HEK293 (cell line): ENCODE data around the gene SLAMF9.

Experiments used
- CTCF ChIA-PET: fragments of 350-600 bp; formaldehyde crosslinking; extraction: SDS; loops from one replicate; lab custom pipeline; 2021; ENCODE audit warnings: antibody characterized with exemption; lab: Yijun Ruan, JAX
- POLR2A ChIA-PET: fragments of 300-600 bp; formaldehyde crosslinking; extraction: SDS; loops from one replicate; lab custom pipeline; 2020; ENCODE audit warnings: antibody characterized with exemption, inconsistent platforms; lab: Yijun Ruan, JAX
- H3K27ac ChIP-seq: fragments of 200-500 bp; sonication (Bioruptor generic); 2 replicates; pipeline ENCODE4 v1.5.1; 2014; ENCODE audit warnings: low read depth, low read length, control low read depth, inconsistent platforms; ENCODE audit errors: extremely low read depth
- H3K36me3 ChIP-seq, 2 experiments: fragments of 200-500 bp in 1 of 2; sonication (Bioruptor generic) in 1 of 2; 1 replicate in 1 of 2; 2 replicates in 1 of 2; pipeline ENCODE4 v1.5.1; 2014 to 2017; ENCODE audit warnings: inconsistent platforms in 2 of 2, low read length in 2 of 2; ENCODE audit not compliant: control insufficient read depth in 2 of 2, insufficient read depth in 1 of 2
- H3K4me1 ChIP-seq: fragments of 200-500 bp; sonication (Bioruptor generic); 2 replicates; pipeline ENCODE4 v1.5.1; 2014; ENCODE audit warnings: mild to moderate bottlenecking, low read length, inconsistent platforms; ENCODE audit not compliant: control insufficient read depth, insufficient read depth
- H3K4me3 ChIP-seq: 2 replicates; pipeline ENCODE4 v1.5.1; 2011; ENCODE audit warnings: low read depth, mild to moderate bottlenecking, control low read depth, low read length, moderate library complexity
- H3K9me3 ChIP-seq: fragments of 200-500 bp; sonication (Bioruptor generic); 2 replicates; pipeline ENCODE4 v1.5.1; 2014; ENCODE audit warnings: low read depth, low read length, inconsistent platforms; ENCODE audit not compliant: control insufficient read depth, insufficient read depth
- KLF16 ChIP-seq: fragments of 450-650 bp; formaldehyde crosslinking; IDR thresholded peaks from 2 replicates; pipeline ENCODE4 v1.5.1; 2017; ENCODE audit warnings: missing biosample characterization, missing genetic modification characterization
- OSR2 ChIP-seq: fragments of 450-650 bp; formaldehyde crosslinking; IDR thresholded peaks from 2 replicates; pipeline ENCODE4 v1.5.1; 2016; ENCODE audit warnings: missing biosample characterization, missing genetic modification characterization
- REST ChIP-seq: fragments of 450-650 bp; formaldehyde crosslinking; IDR thresholded peaks from 2 replicates; pipeline ENCODE4 v1.5.1; 2016; ENCODE audit warnings: missing biosample characterization, missing genetic modification characterization
- SP2 ChIP-seq: fragments of 450-650 bp; formaldehyde crosslinking; IDR thresholded peaks from 2 replicates; pipeline ENCODE4 v1.5.1; 2016; ENCODE audit warnings: missing biosample characterization, missing genetic modification characterization
- TCF7L2 ChIP-seq: IDR thresholded peaks from 2 replicates; pipeline ENCODE4 v1.6.1; 2011; ENCODE audit warnings: low read depth, mild to moderate bottlenecking, inconsistent platforms, low read length, moderate library complexity, borderline replicate concordance
- ZBTB20 ChIP-seq: fragments of 450-650 bp; formaldehyde crosslinking; IDR thresholded peaks from 2 replicates; pipeline ENCODE4 v1.5.1; 2016; ENCODE audit warnings: missing biosample characterization, missing genetic modification characterization
- ZFHX2 ChIP-seq: fragments of 450-650 bp; formaldehyde crosslinking; conservative IDR thresholded peaks from 2 replicates; pipeline ENCODE4 v1.5.1; 2016; ENCODE audit warnings: missing biosample characterization, missing genetic modification characterization
- ZNF19 ChIP-seq: fragments of 450-650 bp; formaldehyde crosslinking; IDR thresholded peaks from 2 replicates; pipeline ENCODE4; 2016; ENCODE audit warnings: missing biosample characterization, missing genetic modification characterization, low read depth
- ZNF2 ChIP-seq: fragments of 450-650 bp; formaldehyde crosslinking; IDR thresholded peaks from 2 replicates; pipeline ENCODE4 v1.5.1; 2016; ENCODE audit warnings: missing biosample characterization, missing genetic modification characterization
- ZNF223 ChIP-seq: fragments of 450-650 bp; formaldehyde crosslinking; IDR thresholded peaks from 2 replicates; pipeline ENCODE4 v1.5.1; 2016; ENCODE audit warnings: missing biosample characterization, missing genetic modification characterization
- ZNF23 ChIP-seq: fragments of 450-650 bp; formaldehyde crosslinking; IDR thresholded peaks from 2 replicates; pipeline ENCODE4 v1.5.1; 2016; ENCODE audit warnings: missing biosample characterization, missing genetic modification characterization, borderline replicate concordance
- ZNF280C ChIP-seq: fragments of 450-650 bp; formaldehyde crosslinking; IDR thresholded peaks from 2 replicates; pipeline ENCODE4 v1.5.1; 2016; ENCODE audit warnings: missing biosample characterization, missing genetic modification characterization
- ZNF354C ChIP-seq: fragments of 450-650 bp; formaldehyde crosslinking; IDR thresholded peaks from 2 replicates; pipeline ENCODE4 v1.5.1; 2016; ENCODE audit warnings: missing biosample characterization, missing genetic modification characterization, low read depth, borderline replicate concordance
- ZNF366 ChIP-seq: fragments of 450-650 bp; formaldehyde crosslinking; conservative IDR thresholded peaks from 2 replicates; pipeline ENCODE4 v1.5.1; 2016; ENCODE audit warnings: missing biosample characterization, missing genetic modification characterization
- ZNF416 ChIP-seq: fragments of 450-650 bp; formaldehyde crosslinking; IDR thresholded peaks from 2 replicates; pipeline ENCODE4 v1.5.1; 2016; ENCODE audit warnings: missing biosample characterization, missing genetic modification characterization
- ZNF48 ChIP-seq: fragments of 450-650 bp; formaldehyde crosslinking; IDR thresholded peaks from 2 replicates; pipeline ENCODE4 v1.5.1; 2016; ENCODE audit warnings: missing biosample characterization, missing genetic modification characterization
- ZNF513 ChIP-seq: fragments of 450-650 bp; IDR thresholded peaks from 2 replicates; pipeline ENCODE4 v1.5.1; 2018; ENCODE audit warnings: missing biosample characterization, missing genetic modification characterization
- ZNF626 ChIP-seq: fragments of 450-650 bp; sonication (Bioruptor Pico); formaldehyde crosslinking; IDR thresholded peaks from 2 replicates; pipeline ENCODE4 v1.5.1; 2018; ENCODE audit warnings: missing biosample characterization, missing genetic modification characterization, inconsistent platforms
- ZNF692 ChIP-seq: fragments of 450-650 bp; formaldehyde crosslinking; IDR thresholded peaks from 2 replicates; pipeline ENCODE4 v1.5.1; 2016; ENCODE audit warnings: missing biosample characterization, missing genetic modification characterization
- ZNF792 ChIP-seq: fragments of 450-650 bp; formaldehyde crosslinking; IDR thresholded peaks from 2 replicates; pipeline ENCODE4 v1.5.1; 2016; ENCODE audit warnings: missing biosample characterization, missing genetic modification characterization
- ZNF830 ChIP-seq: fragments of 450-650 bp; IDR thresholded peaks from 2 replicates; pipeline ENCODE4 v1.5.0; 2018; ENCODE audit warnings: missing biosample characterization, missing genetic modification characterization, low read depth, mild to moderate bottlenecking, moderate library complexity
- ZSCAN30 ChIP-seq: fragments of 450-650 bp; IDR thresholded peaks from 2 replicates; pipeline ENCODE4 v1.5.1; 2018; ENCODE audit warnings: missing biosample characterization, mild to moderate bottlenecking, missing genetic modification characterization, moderate library complexity
- ZSCAN5A ChIP-seq: fragments of 450-650 bp; formaldehyde crosslinking; IDR thresholded peaks from 2 replicates; pipeline ENCODE4 v1.5.1; 2016; ENCODE audit warnings: missing biosample characterization, missing genetic modification characterization

SLAMF9 gene

GRCh38 chr1:159945483-159946241 lies 8.4 kb downstream of the SLAMF9 start, which contains the start of gene IGSF9:
IGSF9 (minus strand) TSS chr1:159945613; CDS start chr1:159943454, 2,159 bp downstream.
- ChIA-PET CTCF (interaction anchor here (0.5 to 10.8 kb wide), 23 partner anchors 9 to 814 kb away, joined by 3 to 87 read pairs (median 3); partner anchors contain the start of gene TAGLN2), POLR2A (interaction anchor here (0.8 to 4.1 kb wide), 6 partner anchors 12 to 62 kb away, joined by 3 to 25 read pairs (median 4); partner anchors contain the start of gene TAGLN2)
- H3K27ac ChIP-seq: no peak within 1 kb of the TSS; the same call in 1 of the 2 replicates
- no peaks in the 10 kb centered on the region for H3K4me1 ChIP-seq
- peak within 1 kb of the TSS; percentile 45 for H3K4me3 ChIP-seq
- no peaks in the 10 kb centered on the region for H3K9me3 ChIP-seq
- H3K36me3 ChIP-seq: no peaks in the 10 kb centered on the region
- TF ChIP-seq ZNF366: no peak
- no peak for TF ChIP-seq ZNF792 (tag by site-specific recombination)
- no peak for TF ChIP-seq ZNF23 (tag by site-specific recombination)
- TF ChIP-seq SP2 (tag by site-specific recombination): peak; percentile 91
- TF ChIP-seq TCF7L2: no peak
- TF ChIP-seq ZBTB20 (tag by site-specific recombination): peak; percentile 49
- TF ChIP-seq ZFHX2: peak; percentile 75
- peak; percentile 28; the same call in 1 of the 2 replicates for TF ChIP-seq ZSCAN30 (tag by site-specific recombination)
- TF ChIP-seq KLF16 (tag by site-specific recombination): peak; percentile 81
- no peak for TF ChIP-seq ZNF513
- no peak for TF ChIP-seq ZNF354C
- no peak for TF ChIP-seq REST (tag by site-specific recombination)
- TF ChIP-seq ZNF223: no peak
- no peak for TF ChIP-seq ZNF416 (tag by site-specific recombination)
- no peak for TF ChIP-seq ZSCAN5A (tag by site-specific recombination)
- TF ChIP-seq ZNF830 (tag by site-specific recombination): no peak
- TF ChIP-seq ZNF280C (tag by site-specific recombination): no peak
- no peak for TF ChIP-seq OSR2
- no peak for TF ChIP-seq ZNF48 (tag by site-specific recombination)
- TF ChIP-seq ZNF2 (tag by site-specific recombination): no peak
- peak; percentile 74; the same call in 1 of the 2 replicates for TF ChIP-seq ZNF692 (tag by site-specific recombination)
- TF ChIP-seq ZNF19 (tag by site-specific recombination): no peak
- no peak for TF ChIP-seq ZNF626
